SU-DHL-6 (cell line): ENCODE measurements around the gene SLC2A4RG.

Experiments
- H2AFZ ChIP-seq: fragments of 200-600 bp; sonication (generic); 2 replicates; pipeline ENCODE4 v1.6.1; 2014; ENCODE audit warnings: low read depth, mild to moderate bottlenecking, moderate library complexity, mixed read lengths, antibody characterized with exemption, low read length; ENCODE audit not compliant: severe bottlenecking
- H3F3A ChIP-seq: fragments of 200-600 bp; shearing (Covaris generic); 2 replicates; pipeline ENCODE4 v1.6.0; 2016; ENCODE audit warnings: antibody characterized with exemption, mild to moderate bottlenecking; ENCODE audit not compliant: insufficient read depth
- H3K27ac ChIP-seq: fragments of 200-600 bp; sonication (generic); 2 replicates; pipeline ENCODE4 v1.5.1; 2016; ENCODE audit warnings: low read depth, mild to moderate bottlenecking, low read length, moderate library complexity, mixed read lengths
- H3K27me3 ChIP-seq: fragments of 200-600 bp; sonication (generic), shearing (Covaris generic); 2 replicates; pipeline ENCODE4 v1.6.0; 2014; ENCODE audit warnings: mild to moderate bottlenecking, low read length
- H3K36me3 ChIP-seq: fragments of 200-600 bp; sonication (generic); 2 replicates; pipeline ENCODE4 v1.6.1; 2014; ENCODE audit warnings: mild to moderate bottlenecking, low read length, mixed read lengths
- H3K4me2 ChIP-seq: fragments of 300-600, 200-600 bp; shearing (Covaris generic), sonication (generic); 2 replicates; pipeline ENCODE4 v1.6.0; 2014; ENCODE audit warnings: low read length, low read depth, mild to moderate bottlenecking; ENCODE audit not compliant: poor library complexity, severe bottlenecking
- H3K4me3 ChIP-seq: fragments of 200-600 bp; sonication (generic); 2 replicates; pipeline ENCODE4 v1.5.1; 2014; ENCODE audit warnings: antibody characterized with exemption, low read length, mild to moderate bottlenecking, mixed read lengths; ENCODE audit not compliant: insufficient read depth, poor library complexity, severe bottlenecking
- H3K79me2 ChIP-seq: fragments of 200-600 bp; sonication (generic); 2 replicates; pipeline ENCODE4 v1.6.1; 2014; ENCODE audit warnings: mild to moderate bottlenecking, low read length, moderate library complexity; ENCODE audit not compliant: insufficient read depth
- H3K9ac ChIP-seq: fragments of 200-600 bp; sonication (generic); 2 replicates; pipeline ENCODE4 v1.7.0; 2014; ENCODE audit warnings: mild to moderate bottlenecking, low read length
- H3K9me2 ChIP-seq: fragments of 200-600 bp; sonication (generic); replicated peaks from 2 replicates; pipeline ENCODE4 v1.6.1; 2014; ENCODE audit warnings: low read length; ENCODE audit not compliant: insufficient read depth
- H3K9me3 ChIP-seq: fragments of 200-600 bp; sonication (generic); 2 replicates; pipeline ENCODE4 v1.6.1; 2014; ENCODE audit warnings: low read length, mixed read lengths; ENCODE audit not compliant: insufficient read depth
- H4K20me1 ChIP-seq: fragments of 200-600 bp; sonication (generic); 2 replicates; pipeline ENCODE4 v1.6.1; 2014; ENCODE audit warnings: low read depth, mild to moderate bottlenecking, antibody characterized with exemption, low read length, moderate library complexity, mixed read lengths
- EZH2phosphoT487 ChIP-seq: fragments of 200-600 bp; sonication (generic), shearing (Covaris generic); conservative IDR thresholded peaks from 2 replicates; pipeline ENCODE4 v1.6.1; 2018; ENCODE audit warnings: mild to moderate bottlenecking, antibody characterized with exemption, low read length, moderate library complexity, mixed read lengths
- TF ChIP-seq, protein P1 (sequence below): fragments of 200-600 bp; sonication (generic); IDR thresholded peaks from one replicate; pipeline ENCODE4 v1.5.1; 2017; ENCODE audit warnings: antibody characterized with exemption, mild to moderate bottlenecking, low read length, moderate library complexity; ENCODE audit not compliant: insufficient read depth, poor library complexity, severe bottlenecking

SLC2A4RG gene

DNA sequence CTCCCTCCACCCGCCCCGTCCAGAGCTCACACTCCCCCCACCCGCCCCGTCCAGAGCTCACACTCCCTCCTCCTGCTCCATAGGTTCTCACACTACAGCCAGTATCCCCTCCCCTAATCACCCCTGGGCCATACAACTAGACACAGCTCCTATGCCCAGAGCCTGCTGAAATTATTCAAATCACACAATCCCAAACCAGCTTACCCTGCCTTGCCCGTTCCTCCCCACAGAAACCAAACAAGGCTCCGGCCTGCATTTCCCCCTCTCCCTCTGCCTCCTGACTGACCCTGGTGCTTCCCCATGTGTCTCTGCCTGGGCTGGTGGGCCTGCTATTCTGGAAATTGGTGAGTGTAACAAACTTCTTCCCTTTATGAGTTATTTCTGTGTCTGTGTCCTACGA lies 18.6 kb downstream of the SLC2A4RG start:
- Histone ChIP-seq H3F3A (no peaks in the 10 kb centered on the region), H3K9ac (no peak overlapping the region), H4K20me1 (no peaks in the 10 kb centered on the region), H3K27me3 (no peaks in the 10 kb centered on the region), H2AFZ (no peak overlapping the region), H3K9me3 (no peaks in the 10 kb centered on the region), H3K27ac (no peak overlapping the region), H3K36me3 (no peaks in the 10 kb centered on the region), H3K9me2 (no peaks in the 10 kb centered on the region), H3K4me2 (no peak overlapping the region), H3K4me3 (no peak overlapping the region), H3K79me2 (no peaks in the 10 kb centered on the region)
- no peak for TF ChIP-seq EZH2phosphoT487
- TF ChIP-seq, protein P1, sequence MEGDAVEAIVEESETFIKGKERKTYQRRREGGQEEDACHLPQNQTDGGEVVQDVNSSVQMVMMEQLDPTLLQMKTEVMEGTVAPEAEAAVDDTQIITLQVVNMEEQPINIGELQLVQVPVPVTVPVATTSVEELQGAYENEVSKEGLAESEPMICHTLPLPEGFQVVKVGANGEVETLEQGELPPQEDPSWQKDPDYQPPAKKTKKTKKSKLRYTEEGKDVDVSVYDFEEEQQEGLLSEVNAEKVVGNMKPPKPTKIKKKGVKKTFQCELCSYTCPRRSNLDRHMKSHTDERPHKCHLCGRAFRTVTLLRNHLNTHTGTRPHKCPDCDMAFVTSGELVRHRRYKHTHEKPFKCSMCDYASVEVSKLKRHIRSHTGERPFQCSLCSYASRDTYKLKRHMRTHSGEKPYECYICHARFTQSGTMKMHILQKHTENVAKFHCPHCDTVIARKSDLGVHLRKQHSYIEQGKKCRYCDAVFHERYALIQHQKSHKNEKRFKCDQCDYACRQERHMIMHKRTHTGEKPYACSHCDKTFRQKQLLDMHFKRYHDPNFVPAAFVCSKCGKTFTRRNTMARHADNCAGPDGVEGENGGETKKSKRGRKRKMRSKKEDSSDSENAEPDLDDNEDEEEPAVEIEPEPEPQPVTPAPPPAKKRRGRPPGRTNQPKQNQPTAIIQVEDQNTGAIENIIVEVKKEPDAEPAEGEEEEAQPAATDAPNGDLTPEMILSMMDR = no peak

DNA sequence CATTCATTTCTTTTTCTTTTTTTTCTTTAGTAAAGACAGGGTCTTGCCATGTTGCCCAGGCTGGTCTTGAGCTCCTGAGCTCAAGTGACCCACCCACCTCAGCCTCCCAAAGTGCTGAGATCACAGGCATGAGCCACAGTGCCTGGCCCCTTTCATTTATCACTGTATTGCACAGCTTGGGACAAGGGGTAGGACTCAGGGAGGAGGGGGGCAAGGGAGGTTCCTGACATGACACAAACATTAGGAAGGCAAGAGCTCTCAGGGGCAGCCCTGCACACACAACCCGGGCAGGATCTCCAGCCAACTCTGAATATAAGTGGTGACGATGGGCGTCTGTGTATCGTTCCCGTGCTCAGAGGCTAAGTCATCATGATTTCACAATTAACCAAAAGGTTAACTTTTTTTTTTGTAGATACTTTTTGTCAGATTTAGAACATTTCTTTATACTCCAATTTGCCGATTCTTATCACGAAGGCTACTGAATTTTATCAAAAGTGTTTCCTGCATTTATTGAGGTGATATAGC lies 19.9 kb downstream of the SLC2A4RG start:
- Histone ChIP-seq H3K9me3 (no peaks in the 10 kb centered on the region), H3K79me2 (no peaks in the 10 kb centered on the region), H3K27ac (no peak overlapping the region), H3K9ac (no peak overlapping the region), H2AFZ (no peak overlapping the region), H3K27me3 (no peaks in the 10 kb centered on the region), H3K9me2 (no peaks in the 10 kb centered on the region), H3F3A (no peaks in the 10 kb centered on the region), H3K36me3 (no peaks in the 10 kb centered on the region), H3K4me2 (no peak overlapping the region), H4K20me1 (no peaks in the 10 kb centered on the region), H3K4me3 (no peak overlapping the region)
- TF ChIP-seq EZH2phosphoT487 = no peak
- TF ChIP-seq, protein P1 = no peak

GRCh38 chr20:63765082-63765873 lies 25.7 kb downstream of the SLC2A4RG start:
- no peaks in the 10 kb centered on the region for H3K9me3 ChIP-seq
- H3K79me2 ChIP-seq = no peaks in the 10 kb centered on the region
- no peak overlapping the region for H2AFZ ChIP-seq
- no peak for TF ChIP-seq EZH2phosphoT487
- TF ChIP-seq, protein P1 = no peak
- H3K27me3 ChIP-seq = no peaks in the 10 kb centered on the region
- H3K27ac ChIP-seq = no peak overlapping the region
- no peaks in the 10 kb centered on the region for H3K9me2 ChIP-seq
- H3K4me2 ChIP-seq = no peak overlapping the region
- H3K36me3 ChIP-seq = no peaks in the 10 kb centered on the region
- H4K20me1 ChIP-seq = no peaks in the 10 kb centered on the region
- no peaks in the 10 kb centered on the region for H3F3A ChIP-seq
- H3K4me3 ChIP-seq = no peak overlapping the region
- no peak overlapping the region for H3K9ac ChIP-seq
